ENCODE measurements around the gene CATSPER3.

Gene CATSPER3

GRCh38 chr5:134948911-134949310, 18.8 kb upstream of the CATSPER3 start:
- no peak overlapping the region for H3K27ac ChIP-seq (ENCODE audit: low read depth, low read length)
- H3K9ac ChIP-seq (ENCODE audit: low read length): no peak overlapping the region
- no peaks in the 10 kb centered on the region for H3K36me3 ChIP-seq (ENCODE audit: control insufficient read depth in 1 of 2, insufficient read depth in 2 of 2, low read length in 2 of 2)
- H3K23ac ChIP-seq (ENCODE audit: low read length): no peak overlapping the region
- no peak overlapping the region for H2AK5ac ChIP-seq (ENCODE audit: low read length)
- H3K4ac ChIP-seq (ENCODE audit: low read depth, low read length): no peak overlapping the region
- no peaks in the 10 kb centered on the region for H3K79me1 ChIP-seq (ENCODE audit: low read length)
- no peak overlapping the region for H3K4me2 ChIP-seq (ENCODE audit: low read length)
- no peak overlapping the region for H3K4me3 ChIP-seq (ENCODE audit: low read depth, low read length)
- no peaks in the 10 kb centered on the region for H3K4me1 ChIP-seq (ENCODE audit: control insufficient read depth in 1 of 2, insufficient read depth in 2 of 2, low read length in 2 of 2)
- no peak overlapping the region for H2BK5ac ChIP-seq (ENCODE audit: low read depth, low read length, poor library complexity)
- H3K14ac ChIP-seq (ENCODE audit: low read length): no peak overlapping the region
- no peaks in the 10 kb centered on the region for H3K79me2 ChIP-seq (ENCODE audit: control insufficient read depth, insufficient read depth, low read length, poor library complexity)
- no peak overlapping the region for H4K8ac ChIP-seq (ENCODE audit: low read depth, low read length)
- no peak overlapping the region for H2AFZ ChIP-seq (ENCODE audit: insufficient read depth, low read length, poor library complexity)
- H2BK12ac ChIP-seq (ENCODE audit: low read length): no peak overlapping the region
- H3K9me3 ChIP-seq (ENCODE audit: insufficient read depth, low read depth, low read length): peaks cover 1% of the 10 kb centered on the region
- WGBS (ENCODE audit: extremely low coverage, insufficient coverage, insufficient read length): no CpG with 5 or more reads among the region's 5 CpGs
- no peak for DNase-seq
- no peak overlapping the region for H4K12ac ChIP-seq (ENCODE audit: low read depth, low read length)
- H2BK120ac ChIP-seq (ENCODE audit: insufficient read depth, low read length, poor library complexity): no peak overlapping the region
- no peaks in the 10 kb centered on the region for H3K27me3 ChIP-seq (ENCODE audit: insufficient read depth, low read length)
- H4K91ac ChIP-seq (ENCODE audit: low read depth, low read length): no peak overlapping the region
- no peak overlapping the region for H3K18ac ChIP-seq (ENCODE audit: low read length)

- Histone ChIP-seq H4K12ac (ENCODE audit: low read depth, low read length) (no peak overlapping the region), H2BK5ac (ENCODE audit: low read depth, low read length, poor library complexity) (no peak overlapping the region), H3K27ac (ENCODE audit: low read depth, low read length) (no peak overlapping the region), H2BK12ac (ENCODE audit: low read length) (no peak overlapping the region), H3K4ac (ENCODE audit: low read depth, low read length) (no peak overlapping the region), H3K23ac (ENCODE audit: low read length) (no peak overlapping the region), H4K8ac (ENCODE audit: low read depth, low read length) (no peak overlapping the region), H2BK120ac (ENCODE audit: insufficient read depth, low read length, poor library complexity) (no peak overlapping the region), H3K18ac (ENCODE audit: low read length) (no peak overlapping the region), H2AK5ac (ENCODE audit: low read length) (no peak overlapping the region), H3K27me3 (ENCODE audit: insufficient read depth, low read length) (no peaks in the 10 kb centered on the region), H3K79me1 (ENCODE audit: low read length) (no peaks in the 10 kb centered on the region), H3K79me2 (ENCODE audit: control insufficient read depth, insufficient read depth, low read length, poor library complexity) (no peaks in the 10 kb centered on the region), H3K14ac (ENCODE audit: low read length) (no peak overlapping the region), H3K4me1 (ENCODE audit: control insufficient read depth in 1 of 2, insufficient read depth in 2 of 2, low read length in 2 of 2) (no peaks in the 10 kb centered on the region), H2AFZ (ENCODE audit: insufficient read depth, low read length, poor library complexity) (no peak overlapping the region), H3K9ac (ENCODE audit: low read length) (no peak overlapping the region), H3K4me2 (ENCODE audit: low read length) (no peak overlapping the region), H3K36me3 (ENCODE audit: control insufficient read depth in 1 of 2, insufficient read depth in 2 of 2, low read length in 2 of 2) (no peaks in the 10 kb centered on the region), H4K91ac (ENCODE audit: low read depth, low read length) (no peak overlapping the region), H3K4me3 (ENCODE audit: low read depth, low read length) (no peak overlapping the region), H3K9me3 (ENCODE audit: insufficient read depth, low read depth, low read length) (peaks cover 3% of the 10 kb centered on the region)
- DNase-seq: no peak
- no CpG with 5 or more reads among the region's 5 CpGs for WGBS (ENCODE audit: extremely low coverage, insufficient coverage, insufficient read length)
Measured at GRCh38 chr5:134949316-134949715, 18.4 kb upstream of the CATSPER3 start.

- Histone ChIP-seq H3K79me2 (ENCODE audit: control insufficient read depth, insufficient read depth, low read length, poor library complexity) (no peaks in the 10 kb centered on the region), H3K23ac (ENCODE audit: low read length) (no peak overlapping the region), H4K8ac (ENCODE audit: low read depth, low read length) (no peak overlapping the region), H4K91ac (ENCODE audit: low read depth, low read length) (no peak overlapping the region), H3K79me1 (ENCODE audit: low read length) (no peaks in the 10 kb centered on the region), H4K12ac (ENCODE audit: low read depth, low read length) (no peak overlapping the region), H2AFZ (ENCODE audit: insufficient read depth, low read length, poor library complexity) (no peak overlapping the region), H3K27ac (ENCODE audit: low read depth, low read length) (no peak overlapping the region), H3K14ac (ENCODE audit: low read length) (no peak overlapping the region), H2BK12ac (ENCODE audit: low read length) (no peak overlapping the region), H3K9ac (ENCODE audit: low read length) (no peak overlapping the region), H3K4me1 (ENCODE audit: control insufficient read depth in 1 of 2, insufficient read depth in 2 of 2, low read length in 2 of 2) (peaks cover 2 to 8% of the 10 kb centered on the region in 2 experiments), H3K18ac (ENCODE audit: low read length) (no peak overlapping the region), H3K4me3 (ENCODE audit: low read depth, low read length) (no peak overlapping the region), H3K9me3 (ENCODE audit: insufficient read depth, low read depth, low read length) (peaks cover 5% of the 10 kb centered on the region), H3K36me3 (ENCODE audit: control insufficient read depth in 1 of 2, insufficient read depth in 2 of 2, low read length in 2 of 2) (peaks cover 0 to 4% of the 10 kb centered on the region in 2 experiments), H3K27me3 (ENCODE audit: insufficient read depth, low read length) (no peaks in the 10 kb centered on the region), H3K4ac (ENCODE audit: low read depth, low read length) (no peak overlapping the region), H3K4me2 (ENCODE audit: low read length) (no peak overlapping the region), H2AK5ac (ENCODE audit: low read length) (no peak overlapping the region), H2BK120ac (ENCODE audit: insufficient read depth, low read length, poor library complexity) (no peak overlapping the region), H2BK5ac (ENCODE audit: low read depth, low read length, poor library complexity) (no peak overlapping the region)
- WGBS (ENCODE audit: extremely low coverage, insufficient coverage, insufficient read length): no CpG with 5 or more reads among the region's 4 CpGs
- DNase-seq: no peak
Measured at GRCh38 chr5:134957920-134958608, 9.6 kb upstream of the CATSPER3 start.

GRCh38 chr5:134958755-134959154, 9.0 kb upstream of the CATSPER3 start:
- Histone ChIP-seq H4K12ac (ENCODE audit: low read depth, low read length) (no peak overlapping the region), H3K18ac (ENCODE audit: low read length) (no peak overlapping the region), H3K4me1 (ENCODE audit: control insufficient read depth in 1 of 2, insufficient read depth in 2 of 2, low read length in 2 of 2) (peaks cover 2 to 8% of the 10 kb centered on the region in 2 experiments), H4K91ac (ENCODE audit: low read depth, low read length) (no peak overlapping the region), H2BK120ac (ENCODE audit: insufficient read depth, low read length, poor library complexity) (no peak overlapping the region), H3K4ac (ENCODE audit: low read depth, low read length) (no peak overlapping the region), H2AFZ (ENCODE audit: insufficient read depth, low read length, poor library complexity) (no peak overlapping the region), H4K8ac (ENCODE audit: low read depth, low read length) (no peak overlapping the region), H3K79me1 (ENCODE audit: low read length) (no peaks in the 10 kb centered on the region), H3K36me3 (ENCODE audit: control insufficient read depth in 1 of 2, insufficient read depth in 2 of 2, low read length in 2 of 2) (peaks cover 0 to 4% of the 10 kb centered on the region in 2 experiments), H2AK5ac (ENCODE audit: low read length) (no peak overlapping the region), H3K4me3 (ENCODE audit: low read depth, low read length) (no peak overlapping the region), H3K9ac (ENCODE audit: low read length) (no peak overlapping the region), H2BK12ac (ENCODE audit: low read length) (no peak overlapping the region), H3K4me2 (ENCODE audit: low read length) (no peak overlapping the region), H3K79me2 (ENCODE audit: control insufficient read depth, insufficient read depth, low read length, poor library complexity) (no peaks in the 10 kb centered on the region), H3K27ac (ENCODE audit: low read depth, low read length) (no peak overlapping the region), H3K9me3 (ENCODE audit: insufficient read depth, low read depth, low read length) (peaks cover 5% of the 10 kb centered on the region), H3K27me3 (ENCODE audit: insufficient read depth, low read length) (no peaks in the 10 kb centered on the region), H3K23ac (ENCODE audit: low read length) (no peak overlapping the region), H3K14ac (ENCODE audit: low read length) (no peak overlapping the region), H2BK5ac (ENCODE audit: low read depth, low read length, poor library complexity) (no peak overlapping the region)
- no CpG with 5 or more reads among the region's 3 CpGs for WGBS (ENCODE audit: extremely low coverage, insufficient coverage, insufficient read length)
- no peak for DNase-seq

Measured in trophoblast cell (in vitro differentiated cells and primary cell).